BLaER1 treated with 17β-estradiol and CSF1 and Interleukin-3, amounts not matched to agents 10 nM and 100 nM (cell line): ENCODE measurements around the gene RALA.

ENCODE experiments used
- H3K27ac ChIP-seq, 11 experiments: shearing (Covaris generic); formaldehyde crosslinking; 2 replicates each; pipeline ENCODE4 v1.8.1; 2022
- H3K27me3 ChIP-seq, 11 experiments: shearing (Covaris generic); formaldehyde crosslinking; 2 replicates each; pipeline ENCODE4 v1.8.1; 2022
- H3K36me3 ChIP-seq, 11 experiments: shearing (Covaris generic); formaldehyde crosslinking; 2 replicates each; pipeline ENCODE4 v1.8.1; 2022
- H3K4me1 ChIP-seq, 10 experiments: shearing (Covaris generic); formaldehyde crosslinking; 2 replicates each; pipeline ENCODE4 v1.8.1; 2022
- H3K4me2 ChIP-seq, 11 experiments: shearing (Covaris generic); formaldehyde crosslinking; 2 replicates each; pipeline ENCODE4 v1.8.1; 2022
- H3K4me3 ChIP-seq, 10 experiments: shearing (Covaris generic); formaldehyde crosslinking; 2 replicates each; pipeline ENCODE4 v1.8.1; 2022
- H3K9ac ChIP-seq, 11 experiments: shearing (Covaris generic); formaldehyde crosslinking; 2 replicates each; pipeline ENCODE4 v1.8.1; 2022
- H3K9me3 ChIP-seq, 11 experiments: shearing (Covaris generic); formaldehyde crosslinking; replicated peaks in 1 of 11; 2 replicates each; pipeline ENCODE4 v1.8.1; 2022
- H4K20me1 ChIP-seq, 11 experiments: shearing (Covaris generic); formaldehyde crosslinking; 2 replicates each; pipeline ENCODE4 v1.8.1; 2022
- Cebpa-rat ChIP-seq, 11 experiments: shearing (Covaris generic); IDR thresholded peaks; 2 replicates each; pipeline ENCODE4 v1.8.1; 2022

RALA gene

GRCh38 chr7:39644170-39644569 lies 20.8 kb downstream of the RALA start:
- peaks cover 0 to 44% (median 26%) of the 10 kb centered on the region in 11 experiments; a peak in 15 of 22 replicates for H3K36me3 ChIP-seq
- TF ChIP-seq Cebpa-rat (IDR thresholded peaks at IDR 0.05), result no peak
- no peaks in the 10 kb centered on the region for H3K27me3 ChIP-seq
- peaks cover 0 to 42% (median 2%) of the 10 kb centered on the region in 10 experiments; a peak in 7 of 20 replicates for H3K4me1 ChIP-seq
- peaks cover 0 to 100% (median 45%) of the 10 kb centered on the region in 11 experiments; a peak in 14 of 22 replicates for H4K20me1 ChIP-seq
- no peak overlapping the region for H3K9ac ChIP-seq
- H3K27ac ChIP-seq, result no peak overlapping the region
- peaks cover 0 to 27% (median 8%) of the 10 kb centered on the region in 11 experiments; a peak in 12 of 22 replicates for H3K9me3 ChIP-seq
- H3K4me2 ChIP-seq, result no peak overlapping the region
- no peak overlapping the region for H3K4me3 ChIP-seq

DNA sequence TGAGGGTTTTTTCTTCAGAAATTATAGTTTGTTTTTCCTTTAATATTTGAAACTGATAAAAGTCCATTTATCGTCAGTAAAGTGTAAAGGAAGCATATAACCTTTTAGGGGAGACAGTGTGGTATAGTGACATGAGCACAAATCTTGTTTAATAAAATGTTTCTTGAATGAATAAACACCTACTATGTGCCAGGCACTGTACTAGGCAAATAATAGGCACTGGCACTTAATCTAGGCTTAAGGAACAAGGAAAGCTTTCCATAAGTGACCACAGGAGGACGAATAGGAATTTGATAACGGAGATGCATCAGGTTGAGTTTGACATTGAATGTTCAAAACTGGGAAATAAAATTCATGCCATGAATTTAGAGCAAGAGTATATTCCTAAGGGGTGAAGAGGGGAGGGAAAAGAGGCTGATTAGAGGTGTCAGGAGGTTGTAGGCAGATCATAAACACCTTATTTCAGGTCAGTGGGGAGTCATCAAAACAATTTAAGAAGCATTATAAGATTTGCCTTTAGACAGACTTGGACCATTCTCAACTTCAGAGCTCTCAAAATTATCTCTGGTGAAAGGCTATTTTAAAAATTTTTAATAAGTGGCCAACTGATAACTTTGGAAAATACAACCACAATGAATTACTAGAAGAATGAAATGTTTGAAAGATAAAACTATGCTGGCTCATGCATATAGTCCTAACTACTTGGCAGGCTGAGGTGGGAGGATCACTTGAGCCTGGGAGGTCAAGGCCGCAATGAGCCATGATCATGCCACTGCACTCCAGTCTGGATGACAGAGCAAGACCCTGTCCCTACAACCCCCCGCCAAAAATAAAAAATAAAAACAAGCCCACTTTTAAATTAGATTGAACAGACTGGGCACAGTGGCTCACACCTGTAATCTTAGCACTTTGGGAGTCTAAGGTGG lies 22.4 kb downstream of the RALA start:
- Histone ChIP-seq H4K20me1 (peaks cover 0 to 100% (median 43%) of the 10 kb centered on the region in 11 experiments; a peak in 14 of 22 replicates), H3K27me3 (no peaks in the 10 kb centered on the region)
- no peak for TF ChIP-seq Cebpa-rat (IDR thresholded peaks at IDR 0.05)

GRCh38 chr7:39647816-39648215 lies 24.4 kb downstream of the RALA start:
- Histone ChIP-seq H3K27me3 (no peaks in the 10 kb centered on the region), H3K27ac (no peak overlapping the region), H3K4me1 (peaks cover 0 to 12% (median 0%) of the 10 kb centered on the region in 10 experiments; a peak in 5 of 20 replicates), H3K36me3 (peaks cover 0 to 41% (median 27%) of the 10 kb centered on the region in 11 experiments; a peak in 13 of 22 replicates), H3K9ac (no peak overlapping the region), H4K20me1 (peaks cover 0 to 100% (median 32%) of the 10 kb centered on the region in 11 experiments; a peak in 13 of 22 replicates), H3K9me3 (peaks cover 0 to 18% (median 8%) of the 10 kb centered on the region in 11 experiments; a peak in 10 of 22 replicates), H3K4me2 (no peak overlapping the region), H3K4me3 (no peak overlapping the region)
- no peak for TF ChIP-seq Cebpa-rat (IDR thresholded peaks at IDR 0.05)

More for the DNA sequence above, 22.4 kb downstream of the RALA start:
- H3K4me2 ChIP-seq, result no peak overlapping the region
- H3K36me3 ChIP-seq, result peaks cover 0 to 41% (median 25%) of the 10 kb centered on the region in 11 experiments; a peak in 14 of 22 replicates
- peaks cover 0 to 18% (median 8%) of the 10 kb centered on the region in 11 experiments; a peak in 10 of 22 replicates for H3K9me3 ChIP-seq
- no peak overlapping the region for H3K9ac ChIP-seq
- no peak overlapping the region for H3K27ac ChIP-seq
- no peak overlapping the region for H3K4me3 ChIP-seq
- peaks cover 0 to 26% (median 0%) of the 10 kb centered on the region in 10 experiments; a peak in 7 of 20 replicates for H3K4me1 ChIP-seq

- peaks cover 8 to 50% (median 34%) of the 10 kb centered on the region in 11 experiments; a peak in 19 of 22 replicates for H3K36me3 ChIP-seq
- no peak overlapping the region for H3K4me3 ChIP-seq
- no peak for TF ChIP-seq Cebpa-rat (IDR thresholded peaks at IDR 0.05)
- no peak overlapping the region for H3K9ac ChIP-seq
- H3K27me3 ChIP-seq, result no peaks in the 10 kb centered on the region
- H3K4me2 ChIP-seq, result no peak overlapping the region
- H3K27ac ChIP-seq, result no peak overlapping the region
- peaks cover 0 to 100% (median 15%) of the 10 kb centered on the region in 11 experiments; a peak in 8 of 22 replicates for H4K20me1 ChIP-seq
- peaks cover 0 to 5% (median 0%) of the 10 kb centered on the region in 10 experiments; a peak in 1 of 20 replicates for H3K4me1 ChIP-seq
- H3K9me3 ChIP-seq, result peaks cover 9 to 36% (median 19%) of the 10 kb centered on the region in 11 experiments
Observed at GRCh38 chr7:39650676-39651075, 27.3 kb downstream of the RALA start.

GRCh38 chr7:39651265-39651664 lies 27.9 kb downstream of the RALA start:
- Histone ChIP-seq H3K27ac (no peak overlapping the region), H3K9me3 (peaks cover 9 to 37% (median 21%) of the 10 kb centered on the region in 11 experiments), H3K36me3 (peaks cover 11 to 55% (median 33%) of the 10 kb centered on the region in 11 experiments; a peak in 20 of 22 replicates), H3K4me1 (peaks cover 0 to 5% (median 0%) of the 10 kb centered on the region in 10 experiments; a peak in 1 of 20 replicates), H3K4me3 (no peak overlapping the region), H4K20me1 (peaks cover 0 to 100% (median 9%) of the 10 kb centered on the region in 11 experiments; a peak in 8 of 22 replicates), H3K4me2 (no peak overlapping the region), H3K27me3 (no peaks in the 10 kb centered on the region), H3K9ac (no peak overlapping the region)
- no peak for TF ChIP-seq Cebpa-rat (IDR thresholded peaks at IDR 0.05)

- no peaks in the 10 kb centered on the region for H3K27me3 ChIP-seq
- H3K9ac ChIP-seq, result no peak overlapping the region
- no peak overlapping the region for H3K27ac ChIP-seq
- peaks cover 29 to 70% (median 50%) of the 10 kb centered on the region in 11 experiments for H3K36me3 ChIP-seq
- no peak for TF ChIP-seq Cebpa-rat (IDR thresholded peaks at IDR 0.05)
- H3K4me1 ChIP-seq, result no peaks in the 10 kb centered on the region
- peaks cover 34 to 48% (median 42%) of the 10 kb centered on the region in 11 experiments for H3K9me3 ChIP-seq
- H4K20me1 ChIP-seq, result peaks cover 0 to 93% (median 3%) of the 10 kb centered on the region in 11 experiments; a peak in 7 of 22 replicates
- no peak overlapping the region for H3K4me3 ChIP-seq
- H3K4me2 ChIP-seq, result no peak overlapping the region
Observed at GRCh38 chr7:39656415-39656814, 33.0 kb downstream of the RALA start.

- Histone ChIP-seq H3K4me1 (no peaks in the 10 kb centered on the region), H3K9ac (no peak overlapping the region), H3K27ac (no peak overlapping the region), H3K9me3 (peaks cover 57 to 76% (median 68%) of the 10 kb centered on the region in 11 experiments), H3K4me2 (no peak overlapping the region), H3K36me3 (peaks cover 46 to 97% (median 73%) of the 10 kb centered on the region in 11 experiments), H4K20me1 (peaks cover 0 to 94% (median 3%) of the 10 kb centered on the region in 11 experiments; a peak in 8 of 22 replicates), H3K4me3 (no peak overlapping the region), H3K27me3 (no peaks in the 10 kb centered on the region)
- TF ChIP-seq Cebpa-rat (IDR thresholded peaks at IDR 0.05), result no peak
Observed at GRCh38 chr7:39659356-39660013, 36.1 kb downstream of the RALA start.

GRCh38 chr7:39661960-39662359 lies 38.6 kb downstream of the RALA start:
- H3K9me3 ChIP-seq, result peaks cover 46 to 64% (median 56%) of the 10 kb centered on the region in 11 experiments
- no peak overlapping the region for H3K4me2 ChIP-seq
- peaks cover 34 to 97% (median 67%) of the 10 kb centered on the region in 11 experiments for H3K36me3 ChIP-seq
- TF ChIP-seq Cebpa-rat (IDR thresholded peaks at IDR 0.05), result no peak
- H3K9ac ChIP-seq, result no peak overlapping the region
- peak overlapping the region in 1 of 10 experiments; percentile 19; a peak in 1 of 20 replicates for H3K4me3 ChIP-seq
- H3K27ac ChIP-seq, result no peak overlapping the region
- peaks cover 0 to 95% (median 0%) of the 10 kb centered on the region in 11 experiments; a peak in 7 of 22 replicates for H4K20me1 ChIP-seq
- peaks cover 0 to 4% (median 0%) of the 10 kb centered on the region in 10 experiments; a peak in 2 of 20 replicates for H3K4me1 ChIP-seq
- H3K27me3 ChIP-seq, result no peaks in the 10 kb centered on the region
